Fibroblast of lung (primary cell): Measurements from ENCODE around the gene MARK3. TPM values are rescaled to one million over a fixed set of nuclear protein-coding genes. Genes with fewer than 3 reads are reported as not detected.

Experiments
- DNase-seq, 2 donors: peaks; one replicate each; pipeline versions ENCODE4 v3.0.0 to v3.0.0-alpha.2; 2010; ENCODE audit warnings: low read depth in 2 of 2
- H2AFZ ChIP-seq: 2 replicates; pipeline ENCODE4 v1.5.1; 2012; ENCODE audit warnings: low read length, control low read depth, inconsistent platforms
- H3K27ac ChIP-seq: 2 replicates; pipeline ENCODE4 v1.5.1; 2011; ENCODE audit warnings: low read length, control low read depth; ENCODE audit not compliant: insufficient read depth
- H3K27me3 ChIP-seq: 2 replicates; pipeline ENCODE4 v1.5.1; 2011; ENCODE audit warnings: mild to moderate bottlenecking, low read length; ENCODE audit not compliant: control insufficient read depth, insufficient read depth
- H3K36me3 ChIP-seq: 2 replicates; pipeline ENCODE4 v1.5.1; 2011; ENCODE audit warnings: low read length; ENCODE audit not compliant: control insufficient read depth, insufficient read depth
- H3K4me1 ChIP-seq: 2 replicates; pipeline ENCODE4 v1.5.1; 2011; ENCODE audit warnings: low read length; ENCODE audit not compliant: control insufficient read depth, insufficient read depth; ENCODE audit errors: extremely low read depth
- H3K4me2 ChIP-seq: 2 replicates; pipeline ENCODE4 v1.5.1; 2011; ENCODE audit warnings: low read length, control low read depth; ENCODE audit not compliant: insufficient read depth; ENCODE audit errors: extremely low read depth
- H3K4me3 ChIP-seq, 4 experiments: fragments of 200-600 bp in 1 of 4; sonication (generic) in 1 of 4; replicated peaks in 1 of 4; 2 replicates each; pipeline ENCODE4 v1.5.1; 2011 to 2016; ENCODE audit warnings: low read length in 4 of 4, low read depth in 3 of 4, mild to moderate bottlenecking in 3 of 4, control low read depth in 2 of 4, inconsistent platforms in 1 of 4, mixed read lengths in 1 of 4; ENCODE audit not compliant: insufficient read depth in 1 of 4; ENCODE audit errors: control extremely low read depth in 1 of 4
- H3K79me2 ChIP-seq: 2 replicates; pipeline ENCODE4 v1.5.1; 2012; ENCODE audit warnings: mild to moderate bottlenecking, low read length, inconsistent platforms; ENCODE audit not compliant: control insufficient read depth, insufficient read depth
- H3K9ac ChIP-seq: 2 replicates; pipeline ENCODE4 v1.5.1; 2011; ENCODE audit warnings: mild to moderate bottlenecking, low read length, control low read depth; ENCODE audit not compliant: insufficient read depth
- H3K9me3 ChIP-seq: 2 replicates; pipeline ENCODE4 v1.5.1; 2012; ENCODE audit warnings: low read depth, low read length; ENCODE audit not compliant: control insufficient read depth, insufficient read depth
- H4K20me1 ChIP-seq: 2 replicates; pipeline ENCODE4 v1.5.1; 2011; ENCODE audit warnings: low read length; ENCODE audit not compliant: control insufficient read depth, insufficient read depth; ENCODE audit errors: extremely low read depth
- EZH2 ChIP-seq: IDR thresholded peaks from 2 replicates; pipeline ENCODE4 v1.5.1; 2012; ENCODE audit warnings: low read length, control low read depth, mild to moderate bottlenecking; ENCODE audit errors: missing control alignments
- polyA plus RNA-seq, 2 donors: library from polyadenylated mRNA; depleted of rRNA in 1 of 2; stranded (reverse) in 1 of 2; unstranded in 1 of 2; fragments of >200 nt; gene quantifications; 2 replicates each; pipeline ENCODE4 v1.2.1, GENCODE V29; 2011 to 2012; ENCODE audit warnings: missing spikeins in 1 of 2
- total RNA-seq: library from RNA; depleted of rRNA; stranded (reverse); fragments of >200 nt; gene quantifications from 2 replicates; pipeline ENCODE4 v1.2.1, GENCODE V29; 2014
- TF ChIP-seq, protein P1 (sequence below), 2 donors: IDR thresholded peaks in 1 of 2; conservative IDR thresholded peaks in 1 of 2; 1 replicate in 1 of 2; 2 replicates in 1 of 2; pipeline ENCODE4 v1.5.1; 2011 to 2012; ENCODE audit warnings: low read length in 2 of 2, control low read depth in 1 of 2, inconsistent platforms in 1 of 2, low read depth in 1 of 2, mild to moderate bottlenecking in 1 of 2

MARK3 gene
- total and polyA plus RNA-seq, 2 donors (not counting 1 experiment from before 2014, with no cell fraction given) = 76.0 to 119 TPM

DNA sequence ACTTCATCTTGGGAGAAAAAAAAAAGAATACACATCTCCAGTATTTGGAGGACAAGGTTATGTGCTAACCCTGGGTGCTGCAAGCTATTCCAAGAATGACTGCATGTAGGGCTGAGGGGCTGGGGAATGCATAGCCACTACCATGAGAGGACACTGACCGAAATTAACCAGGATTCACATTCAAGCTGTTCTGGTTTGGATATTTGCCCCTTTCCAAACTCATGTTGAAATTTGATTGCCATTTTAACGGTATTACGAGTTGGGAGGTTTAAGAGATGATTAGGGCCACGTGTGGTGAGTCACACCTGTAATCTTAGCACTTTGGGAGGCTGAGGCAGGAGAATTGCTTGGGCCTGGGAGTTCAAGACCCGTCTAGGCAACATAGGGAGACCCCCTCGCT is 18.5 kb upstream of the MARK3 start:
- no peaks in the 10 kb centered on the region for H3K27me3 ChIP-seq
- H3K4me1 ChIP-seq = no peaks in the 10 kb centered on the region
- H3K79me2 ChIP-seq = no peaks in the 10 kb centered on the region
- TF ChIP-seq, protein P1, sequence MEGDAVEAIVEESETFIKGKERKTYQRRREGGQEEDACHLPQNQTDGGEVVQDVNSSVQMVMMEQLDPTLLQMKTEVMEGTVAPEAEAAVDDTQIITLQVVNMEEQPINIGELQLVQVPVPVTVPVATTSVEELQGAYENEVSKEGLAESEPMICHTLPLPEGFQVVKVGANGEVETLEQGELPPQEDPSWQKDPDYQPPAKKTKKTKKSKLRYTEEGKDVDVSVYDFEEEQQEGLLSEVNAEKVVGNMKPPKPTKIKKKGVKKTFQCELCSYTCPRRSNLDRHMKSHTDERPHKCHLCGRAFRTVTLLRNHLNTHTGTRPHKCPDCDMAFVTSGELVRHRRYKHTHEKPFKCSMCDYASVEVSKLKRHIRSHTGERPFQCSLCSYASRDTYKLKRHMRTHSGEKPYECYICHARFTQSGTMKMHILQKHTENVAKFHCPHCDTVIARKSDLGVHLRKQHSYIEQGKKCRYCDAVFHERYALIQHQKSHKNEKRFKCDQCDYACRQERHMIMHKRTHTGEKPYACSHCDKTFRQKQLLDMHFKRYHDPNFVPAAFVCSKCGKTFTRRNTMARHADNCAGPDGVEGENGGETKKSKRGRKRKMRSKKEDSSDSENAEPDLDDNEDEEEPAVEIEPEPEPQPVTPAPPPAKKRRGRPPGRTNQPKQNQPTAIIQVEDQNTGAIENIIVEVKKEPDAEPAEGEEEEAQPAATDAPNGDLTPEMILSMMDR (conservative IDR thresholded peaks at IDR 0.05 in 1 of 2, IDR thresholded peaks at IDR 0.05 in 1 of 2; ENCODE audit: low read depth in 1 of 2, low read length in 2 of 2) = no peak
- no peak for TF ChIP-seq EZH2
- no peaks in the 10 kb centered on the region for H3K9me3 ChIP-seq
- H3K36me3 ChIP-seq = no peaks in the 10 kb centered on the region
- H3K4me3 ChIP-seq = no peak overlapping the region
- no peak overlapping the region for H3K9ac ChIP-seq
- H2AFZ ChIP-seq = no peak overlapping the region
- DNase-seq = no peak
- no peak overlapping the region for H3K27ac ChIP-seq
- no peaks in the 10 kb centered on the region for H4K20me1 ChIP-seq
- H3K4me2 ChIP-seq = no peak overlapping the region

DNA sequence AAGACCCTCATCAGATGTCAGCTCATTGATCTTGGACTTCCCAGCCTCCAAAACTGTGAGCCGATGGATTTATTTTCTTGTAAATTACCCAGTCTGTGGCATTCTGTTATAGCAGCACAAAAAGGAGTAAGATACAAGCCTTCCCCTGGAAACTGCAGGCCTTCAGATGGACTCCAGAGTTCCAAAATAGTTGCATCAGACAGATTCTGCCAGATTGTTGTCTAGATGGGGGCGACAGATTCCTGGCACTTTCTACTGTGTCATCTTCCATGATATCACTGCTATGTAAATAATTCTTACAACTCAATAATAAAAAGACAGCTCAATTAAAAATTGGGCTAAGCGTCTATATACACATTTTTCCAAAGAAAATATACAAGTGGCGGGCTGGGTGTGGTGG is 17.2 kb upstream of the MARK3 start:
- Histone ChIP-seq H3K36me3 (no peaks in the 10 kb centered on the region), H3K27ac (no peak overlapping the region)
- DNase-seq = no peak

DNA sequence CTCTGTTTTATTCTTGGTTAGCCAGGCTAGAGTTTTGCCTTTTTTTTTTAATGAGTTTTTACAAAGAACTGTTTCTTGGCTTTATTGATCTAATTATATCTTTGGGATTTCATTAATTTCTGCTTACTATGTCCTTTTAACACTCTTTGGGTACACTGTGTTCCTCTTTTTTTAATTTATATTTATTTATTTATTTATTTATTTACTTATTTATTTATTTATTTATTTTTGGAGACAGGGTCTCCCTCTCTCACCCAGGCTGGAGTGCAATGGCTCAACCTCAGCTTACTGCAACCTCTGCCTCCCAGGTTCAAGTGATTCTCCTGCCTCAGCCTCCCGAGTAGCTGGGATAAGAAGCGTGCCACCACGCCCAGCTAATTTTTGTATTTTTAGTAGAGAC is 15.1 kb upstream of the MARK3 start:
- Histone ChIP-seq H3K27me3 (no peaks in the 10 kb centered on the region), H3K79me2 (no peaks in the 10 kb centered on the region), H3K4me2 (no peak overlapping the region), H3K4me3 (no peak overlapping the region), H2AFZ (no peak overlapping the region), H3K36me3 (no peaks in the 10 kb centered on the region), H3K27ac (no peak overlapping the region), H4K20me1 (no peaks in the 10 kb centered on the region), H3K9ac (no peak overlapping the region), H3K4me1 (peaks cover 6% of the 10 kb centered on the region), H3K9me3 (no peaks in the 10 kb centered on the region)
- DNase-seq = no peak
- TF ChIP-seq, protein P1 (conservative IDR thresholded peaks at IDR 0.05 in 1 of 2, IDR thresholded peaks at IDR 0.05 in 1 of 2; ENCODE audit: low read depth in 1 of 2, low read length in 2 of 2) = no peak
- no peak for TF ChIP-seq EZH2

More for the DNA sequence above, 17.2 kb upstream of the MARK3 start:
- Histone ChIP-seq H3K4me1 (peaks cover 4% of the 10 kb centered on the region), H3K9me3 (no peaks in the 10 kb centered on the region), H3K4me3 (no peak overlapping the region), H3K27me3 (no peaks in the 10 kb centered on the region), H3K79me2 (no peaks in the 10 kb centered on the region), H3K4me2 (no peak overlapping the region), H4K20me1 (no peaks in the 10 kb centered on the region), H3K9ac (no peak overlapping the region), H2AFZ (peak overlapping the region; percentile 36)
- TF ChIP-seq EZH2 = no peak
- TF ChIP-seq, protein P1 (conservative IDR thresholded peaks at IDR 0.05 in 1 of 2, IDR thresholded peaks at IDR 0.05 in 1 of 2; ENCODE audit: low read depth in 1 of 2, low read length in 2 of 2) = no peak
